IPS DF 19.7 (cell line): ENCODE measurements around the gene LGALSL.
"Not testable (repeated sequence)": the region's sequence is repeated elsewhere in the genome, so short reads cannot be mapped to it uniquely, and the experiment has no call there.

Source experiments
- DNase-seq: peaks from one replicate; pipeline ENCODE4 v3.0.0-alpha.2; 2013; ENCODE audit warnings: low read depth, low spot score

Gene LGALSL

DNA sequence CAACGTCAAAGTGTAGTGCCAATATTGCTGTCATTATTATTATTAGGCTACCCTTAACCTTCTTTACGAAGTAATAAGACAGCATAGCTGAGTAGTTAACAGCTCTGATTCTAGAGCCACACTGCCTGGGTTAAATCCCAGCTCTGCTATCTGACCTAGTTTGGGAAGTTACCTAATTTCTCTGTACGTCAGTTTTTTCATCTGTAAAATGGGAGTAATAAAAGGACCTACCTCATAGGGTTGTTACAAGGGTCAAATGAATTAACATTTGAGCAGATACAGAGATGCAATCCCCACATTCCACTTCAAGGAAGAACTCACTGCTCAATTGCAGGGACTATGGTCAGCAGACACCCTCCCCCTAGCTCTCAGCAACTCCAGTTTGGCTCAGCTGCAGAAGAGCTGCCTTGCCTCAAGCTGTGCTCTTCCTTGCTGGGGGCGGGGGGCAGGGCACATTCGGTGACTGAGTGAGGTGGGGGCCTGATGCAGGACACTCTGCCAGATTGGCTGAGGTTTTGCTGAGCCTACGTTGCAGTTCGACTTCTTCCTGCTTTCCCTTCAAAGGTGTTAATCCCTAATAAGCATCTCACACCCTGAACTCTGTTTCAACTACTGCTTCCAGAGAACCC lies 11.0 kb upstream of the LGALSL start:
- DNase-seq = no peak

DNA sequence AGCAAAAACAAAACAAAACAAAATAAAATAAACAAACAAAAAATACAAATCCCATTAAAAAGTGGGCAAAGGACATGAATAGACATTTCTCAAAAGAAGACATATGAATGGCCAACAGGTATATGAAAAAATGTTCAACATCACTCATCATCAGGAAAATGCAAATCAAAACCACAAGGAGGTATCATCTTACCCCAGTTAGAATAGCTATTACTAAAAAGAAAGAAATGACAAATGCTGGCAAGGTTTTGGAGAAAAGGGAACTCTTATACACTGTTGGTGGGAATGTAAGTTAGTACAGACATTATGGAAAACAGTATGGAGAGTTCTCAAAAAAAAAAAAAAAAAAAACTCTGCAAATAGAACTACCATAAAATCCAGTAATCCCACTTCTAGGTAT lies 8.0 kb upstream of the LGALSL start:
- DNase-seq = not testable (repeated sequence)

DNA sequence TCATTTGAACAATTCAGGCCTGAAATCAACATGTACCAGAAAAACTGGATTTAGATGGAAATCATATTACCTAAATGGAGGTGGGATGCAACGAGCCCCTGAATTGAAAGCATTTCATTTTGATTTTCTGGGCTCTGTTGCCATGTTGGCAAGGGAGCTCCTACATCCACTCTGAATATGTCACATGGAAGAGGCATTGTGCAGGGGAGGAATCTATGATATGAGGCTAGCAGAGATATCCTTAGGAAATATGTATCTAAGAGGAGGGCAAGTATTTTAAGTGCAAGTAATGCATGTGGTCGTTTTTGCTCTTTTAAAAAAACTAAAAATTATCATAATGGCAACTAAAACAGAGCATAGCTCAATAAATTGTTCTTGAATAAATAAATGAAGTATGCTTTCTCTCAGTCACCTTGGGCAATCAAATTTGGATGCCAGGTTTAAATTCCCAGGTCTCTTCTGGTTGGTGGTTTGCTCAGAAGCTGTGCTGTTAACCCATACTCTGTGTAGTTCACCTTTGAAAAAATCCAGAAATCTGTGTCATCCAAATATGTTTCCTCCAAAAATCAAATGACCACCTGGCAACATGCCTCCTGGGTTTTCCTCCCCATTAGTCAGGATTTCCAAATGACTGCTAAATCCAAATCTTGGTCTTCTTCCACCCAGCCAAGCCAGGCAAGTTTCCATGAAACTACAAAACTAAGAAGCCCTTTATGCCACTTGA lies 6.5 kb upstream of the LGALSL start:
- DNase-seq = no peak

DNA sequence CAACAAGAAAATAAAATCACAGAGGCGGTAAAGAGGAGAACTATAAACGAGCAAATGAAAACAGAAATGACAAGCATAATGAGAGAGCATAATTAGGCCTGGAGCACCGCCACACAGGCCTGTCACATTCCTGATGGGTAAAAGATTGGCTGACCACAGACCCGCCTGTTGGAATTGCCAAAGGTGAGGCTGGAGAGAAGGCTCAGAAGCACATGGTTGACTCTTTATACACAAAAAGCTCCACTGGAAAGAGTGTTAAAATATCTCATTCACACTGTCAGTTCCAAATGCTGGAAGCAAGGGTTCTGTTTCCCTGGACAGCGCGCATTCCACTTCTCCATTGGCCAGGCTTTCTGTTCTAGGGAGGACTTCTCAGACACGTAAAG lies 5.9 kb upstream of the LGALSL start:
- no peak for DNase-seq

DNA sequence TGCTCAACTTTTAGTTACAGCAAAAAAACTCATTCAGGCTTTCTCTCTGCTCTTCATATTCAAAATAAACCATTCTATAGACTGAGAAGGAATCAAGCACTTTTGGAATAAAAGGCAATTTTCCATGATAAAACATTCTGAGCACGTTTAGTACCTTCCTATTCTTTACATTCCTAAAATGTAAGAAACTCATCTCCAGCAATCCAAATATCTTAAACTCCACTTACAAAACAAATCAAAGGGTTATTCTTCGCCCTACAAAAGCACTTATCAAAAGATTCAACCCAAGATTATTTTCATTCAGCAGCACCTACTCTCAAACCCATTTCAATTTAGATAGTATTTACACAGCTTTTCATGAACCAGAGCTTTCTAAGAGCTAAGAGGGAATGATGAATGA lies 2.9 kb upstream of the LGALSL start:
- DNase-seq = no peak

DNA sequence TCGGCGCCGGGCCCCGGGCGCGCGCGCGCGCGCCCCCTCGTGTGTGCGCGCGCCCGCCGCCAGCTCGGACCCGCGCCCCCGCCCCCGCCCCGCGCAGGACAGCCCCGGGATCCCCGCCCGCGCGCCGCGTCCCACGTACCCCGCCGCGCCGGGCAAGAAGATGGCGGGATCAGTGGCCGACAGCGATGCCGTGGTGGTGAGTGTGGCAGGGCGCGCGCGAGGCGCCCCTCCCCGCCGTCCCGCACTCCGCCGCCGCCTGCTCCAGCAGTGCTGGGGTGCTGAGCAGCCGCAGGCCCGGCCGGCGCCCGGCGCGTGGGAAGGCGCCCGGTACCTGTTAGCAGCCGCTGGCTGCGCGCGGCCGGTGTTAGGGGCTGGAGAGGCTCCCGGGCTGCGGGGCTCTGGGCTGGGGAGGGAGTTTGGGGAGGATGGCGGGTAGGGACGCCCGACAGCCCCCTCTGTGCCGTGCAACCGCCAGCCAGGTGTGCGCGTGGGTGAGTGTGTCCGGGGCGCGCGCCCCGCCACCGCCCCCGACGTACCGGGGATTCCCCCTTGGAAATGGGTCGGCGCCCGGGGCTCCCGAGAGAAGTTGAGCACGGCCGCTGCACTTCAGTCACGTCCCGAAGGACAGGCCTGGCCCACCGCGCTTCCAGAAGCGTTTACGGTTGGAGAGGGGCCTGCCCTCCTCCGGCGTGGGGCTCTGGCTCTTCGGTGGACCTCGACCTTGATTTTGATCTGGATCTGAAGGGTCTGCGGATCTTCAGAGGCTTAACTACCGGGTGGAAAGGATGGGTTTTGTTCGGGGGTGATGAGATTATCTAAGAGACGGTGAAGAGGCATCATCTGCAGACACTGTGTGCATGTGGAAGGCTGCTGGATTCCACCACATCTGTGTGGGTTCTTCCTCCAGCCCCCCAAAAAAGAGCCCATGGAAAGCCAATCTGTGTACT lies 697 bp downstream of the LGALSL start:
- DNase-seq = no peak

DNA sequence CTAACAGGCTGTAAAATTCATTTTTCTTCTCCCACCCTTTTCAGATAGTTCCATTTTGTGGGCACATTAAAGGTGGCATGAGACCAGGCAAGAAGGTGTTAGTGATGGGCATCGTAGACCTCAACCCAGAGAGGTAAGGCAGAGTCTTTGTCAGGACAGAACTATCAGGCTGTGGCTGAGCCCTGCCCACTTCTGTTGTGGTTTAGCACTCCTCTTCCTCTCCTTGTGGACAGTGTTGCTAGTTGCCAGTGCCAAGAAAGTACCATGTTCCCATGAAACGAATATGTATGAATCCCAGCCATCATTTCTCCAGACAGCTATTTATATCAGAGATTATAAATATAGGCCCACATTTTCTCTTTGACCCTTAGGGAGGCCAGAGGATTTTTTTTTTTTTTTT lies 1.6 kb downstream of the LGALSL start:
- no peak for DNase-seq

DNA sequence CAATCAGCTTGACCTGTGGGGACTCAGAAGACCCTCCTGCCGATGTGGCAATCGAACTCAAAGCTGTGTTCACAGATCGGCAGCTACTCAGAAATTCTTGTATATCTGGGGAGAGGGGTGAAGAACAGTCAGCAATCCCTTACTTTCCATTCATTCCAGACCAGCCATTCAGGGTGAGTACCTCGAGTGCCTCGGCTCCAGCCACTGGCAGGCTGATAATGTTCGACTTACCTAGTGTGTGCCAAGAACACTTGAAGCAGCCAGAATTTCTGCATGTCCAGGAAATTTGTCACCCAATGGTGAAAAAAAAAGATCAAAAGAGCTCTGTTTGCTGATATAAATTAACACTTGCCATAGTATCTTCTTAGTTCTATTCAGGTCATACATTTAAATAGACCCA lies 2.3 kb downstream of the LGALSL start:
- DNase-seq = no peak

DNA sequence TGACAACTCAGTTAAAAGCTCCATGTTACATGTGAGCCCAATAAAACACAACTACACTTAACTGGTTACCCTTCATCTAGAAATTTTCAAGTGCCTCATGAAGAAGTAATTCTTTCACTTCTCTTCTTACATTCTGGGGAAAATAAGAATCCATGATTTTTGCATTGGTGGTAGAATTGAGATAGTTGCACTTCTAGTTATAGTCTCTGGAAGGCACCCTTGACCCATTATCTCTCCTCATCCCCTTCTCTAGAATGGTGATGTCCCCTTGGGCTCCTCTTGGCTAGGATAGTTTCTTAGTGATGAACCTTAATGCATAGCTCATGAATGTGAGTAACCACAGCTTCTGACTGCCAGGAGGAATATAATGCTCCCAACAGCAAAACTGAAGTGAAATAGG lies 3.6 kb downstream of the LGALSL start:
- DNase-seq = no peak

DNA sequence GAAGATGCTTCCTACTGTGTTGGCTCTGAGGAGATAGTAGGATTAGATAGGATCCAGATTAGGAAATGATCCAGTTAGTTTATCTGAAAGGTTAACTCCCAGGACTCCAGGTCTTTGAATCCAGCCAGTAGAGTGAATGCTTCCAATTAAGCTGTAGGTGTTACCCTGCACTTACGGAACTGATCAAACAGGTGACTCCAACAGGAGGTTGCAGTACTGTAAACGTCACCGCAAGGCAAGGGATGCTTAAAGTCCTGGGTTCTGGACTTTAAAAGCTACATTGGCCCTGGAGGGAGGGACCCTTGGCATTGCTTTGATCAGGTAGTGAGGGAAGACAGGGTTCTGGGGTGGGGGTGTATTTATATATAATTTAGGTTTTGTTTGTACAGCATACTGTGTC lies 5.6 kb downstream of the LGALSL start:
- no peak for DNase-seq

DNA sequence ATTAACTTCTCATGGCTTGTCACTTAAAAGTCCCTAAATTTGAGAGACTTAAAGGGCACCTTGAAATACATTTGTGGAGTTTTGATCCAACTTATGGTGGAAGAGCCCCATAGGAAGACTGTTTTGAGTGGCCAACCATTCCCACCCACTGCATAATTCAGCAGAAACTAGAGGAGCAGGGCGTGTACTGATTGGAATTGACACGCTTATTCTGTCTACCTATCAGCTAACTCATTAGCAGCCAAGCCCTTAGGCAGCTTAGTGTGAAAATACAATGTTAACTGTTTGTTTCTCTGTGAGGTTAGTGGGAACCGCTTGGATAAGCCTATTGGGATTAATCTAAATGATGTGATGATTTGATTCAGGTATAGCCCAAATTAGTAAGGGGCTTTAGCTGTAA lies 6.4 kb downstream of the LGALSL start:
- DNase-seq = no peak

DNA sequence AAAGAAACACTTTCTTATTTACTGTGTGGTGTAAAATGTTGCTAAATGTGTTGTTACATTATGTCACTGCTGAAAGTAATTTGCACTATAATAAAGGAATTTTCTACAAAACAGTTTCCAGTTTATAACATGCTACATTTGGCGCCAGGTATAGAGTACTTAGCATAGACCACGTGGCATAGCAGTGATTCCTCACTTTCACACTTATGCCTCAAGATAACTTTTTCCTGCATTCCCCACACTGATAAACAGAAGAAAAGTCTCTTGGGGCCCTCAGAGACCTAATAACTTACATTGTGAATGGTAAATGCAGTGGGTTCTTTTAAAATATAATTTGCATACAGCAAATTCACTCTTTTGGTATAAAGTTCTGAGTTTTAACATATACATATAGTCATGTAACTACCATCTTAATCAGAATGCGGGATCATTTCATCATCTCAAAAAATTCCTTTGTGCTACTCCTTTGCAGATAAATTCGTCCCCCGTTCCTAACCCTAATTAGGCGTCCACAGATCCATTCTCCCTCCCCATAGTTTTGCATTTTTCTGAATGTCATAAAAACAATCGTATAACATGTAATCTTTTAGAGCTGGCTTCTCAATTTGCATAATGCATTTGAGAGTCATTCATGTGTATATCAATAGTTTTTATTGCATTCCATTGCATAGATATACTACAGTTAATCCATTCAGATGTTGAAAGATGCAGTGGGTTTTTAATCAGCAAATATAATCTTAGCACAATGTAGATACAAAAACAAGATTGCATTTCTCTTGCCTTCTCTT lies 7.5 kb downstream of the LGALSL start:
- DNase-seq = no peak

DNA sequence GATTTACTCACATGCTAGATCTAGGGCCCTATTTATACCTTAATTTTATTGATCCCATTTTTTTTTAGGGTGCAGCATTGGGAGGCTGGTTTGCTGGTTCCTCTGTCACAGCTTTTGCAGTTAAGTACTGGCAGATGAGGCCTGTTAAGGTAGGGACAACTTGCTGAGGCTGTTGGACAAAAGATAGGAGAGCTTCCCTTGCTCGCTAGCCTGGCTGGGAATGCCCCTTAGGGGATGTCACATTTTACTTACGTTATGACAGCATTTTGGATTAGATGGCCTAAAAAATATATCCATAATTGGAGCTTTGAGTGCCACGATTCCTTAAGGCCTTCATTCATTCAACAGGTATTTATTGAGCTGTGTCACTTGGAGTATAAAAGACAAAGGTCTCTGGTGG lies 8.2 kb downstream of the LGALSL start:
- DNase-seq = no peak

DNA sequence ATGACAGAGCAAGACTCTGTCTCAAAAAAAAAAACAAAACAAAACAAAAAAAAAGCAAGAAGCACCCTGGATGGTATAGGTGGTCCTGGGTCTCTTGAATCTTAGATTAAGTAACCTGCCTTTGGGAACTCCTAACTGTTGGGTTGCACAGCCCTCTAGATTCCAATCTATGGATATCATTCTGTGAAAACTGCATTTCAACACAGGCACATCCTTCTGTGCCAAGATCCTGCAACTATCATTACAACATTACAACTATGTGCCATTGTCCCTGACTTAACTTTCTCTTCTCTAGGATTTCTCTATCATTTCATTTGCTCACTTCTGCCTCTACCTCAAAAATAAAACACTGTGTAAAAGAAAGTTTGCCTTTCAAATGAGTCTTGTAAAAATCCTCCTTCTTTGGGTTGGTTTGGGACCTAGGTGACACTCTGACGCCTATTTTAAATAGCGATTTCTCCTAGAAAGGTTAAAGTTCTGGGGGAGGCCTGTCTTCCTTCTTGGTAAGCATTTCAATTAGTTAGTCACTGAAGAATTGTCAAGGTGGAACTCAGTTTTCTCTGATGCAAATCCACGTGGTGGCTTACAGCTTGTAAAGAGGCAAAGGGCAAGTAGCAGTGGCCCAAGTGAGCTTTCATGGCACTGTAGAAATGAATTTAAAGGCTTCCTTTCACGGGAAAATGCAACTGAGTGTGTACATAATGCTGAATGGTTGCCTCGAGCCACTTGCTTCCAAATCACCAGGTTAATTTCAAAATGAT lies 9.2 kb downstream of the LGALSL start:
- DNase-seq = no peak

DNA sequence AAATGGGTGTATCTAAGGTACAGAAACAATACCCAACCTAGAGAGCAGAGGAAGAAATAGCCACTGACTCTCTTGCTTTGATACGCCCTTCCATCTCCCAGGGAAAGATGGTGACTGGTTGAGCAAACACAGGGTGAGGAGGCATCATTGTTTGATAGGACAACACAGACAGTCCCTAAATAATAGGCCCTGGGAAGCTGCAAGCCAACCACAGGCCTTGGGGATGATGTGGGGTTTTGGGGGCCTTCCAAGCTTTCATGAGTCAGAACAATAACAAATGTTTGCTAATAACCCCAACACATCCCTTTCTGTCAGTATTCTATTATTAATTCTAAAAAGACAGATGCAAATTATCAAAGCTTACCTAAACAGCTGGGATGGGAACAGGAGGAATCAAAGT lies 9.8 kb downstream of the LGALSL start:
- no peak for DNase-seq

DNA sequence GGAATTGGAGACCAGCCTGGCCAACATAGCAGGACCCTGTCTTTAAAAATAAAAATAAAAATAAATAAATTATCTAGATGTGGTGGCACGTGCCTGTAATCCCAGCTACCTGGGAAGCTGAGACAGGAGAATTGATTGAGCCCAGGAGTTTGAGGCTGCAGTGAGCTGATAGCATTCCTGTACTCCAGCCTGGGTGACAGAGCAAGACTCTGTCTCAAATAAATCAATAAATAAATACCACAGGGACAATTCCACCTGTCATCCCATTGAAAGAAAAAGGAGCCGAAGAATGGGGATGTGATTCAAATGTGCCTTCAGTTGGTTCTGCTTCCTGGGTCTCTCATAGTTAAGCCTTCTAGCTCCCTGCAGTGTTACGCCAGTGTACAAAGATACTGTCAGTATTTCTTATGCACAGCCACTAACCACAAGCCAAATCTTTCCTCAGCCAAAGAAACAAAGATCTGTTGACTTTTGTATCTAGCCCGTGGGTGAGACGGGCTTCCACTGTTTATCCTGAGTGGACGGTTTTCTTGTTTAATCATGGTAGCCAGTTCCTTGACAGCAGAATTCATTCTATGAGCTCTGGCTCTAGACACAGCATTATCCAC lies 12.6 kb downstream of the LGALSL start:
- DNase-seq = no peak

DNA sequence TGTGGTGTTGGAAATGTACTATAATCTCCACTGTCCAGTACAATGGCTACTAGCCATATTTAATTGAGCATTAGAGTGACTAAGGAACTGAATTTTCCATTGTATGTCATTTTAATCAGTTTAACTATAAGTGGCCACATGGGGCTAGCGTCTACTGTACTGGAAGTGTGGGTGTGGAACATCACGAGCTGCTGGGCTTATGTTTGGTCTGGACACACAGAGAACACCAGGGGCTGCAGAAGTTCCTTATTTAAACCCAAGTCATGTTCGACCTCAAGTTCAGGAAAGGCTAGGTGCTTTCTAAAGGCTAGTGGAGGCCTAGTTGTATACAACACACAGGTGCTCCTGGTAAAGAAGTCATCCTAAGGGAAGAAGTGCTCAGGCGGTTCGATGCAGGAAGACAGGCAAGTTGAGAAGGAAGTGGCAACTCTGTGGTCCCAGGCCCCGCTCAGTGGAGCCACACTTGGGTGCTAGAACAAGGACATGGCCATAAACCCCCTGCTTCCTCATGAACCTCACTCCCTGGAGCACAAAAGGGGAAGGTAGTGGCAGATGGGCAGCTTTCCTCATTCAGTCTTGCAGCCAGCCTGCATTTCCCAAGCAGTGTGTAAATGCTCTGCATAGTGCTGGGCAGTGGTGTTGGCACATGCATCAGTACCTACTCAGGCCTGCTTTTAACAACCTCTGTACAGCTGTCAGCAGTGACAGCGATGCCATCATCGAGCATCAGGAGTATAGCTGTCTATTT lies 13.3 kb downstream of the LGALSL start:
- DNase-seq = no peak

DNA sequence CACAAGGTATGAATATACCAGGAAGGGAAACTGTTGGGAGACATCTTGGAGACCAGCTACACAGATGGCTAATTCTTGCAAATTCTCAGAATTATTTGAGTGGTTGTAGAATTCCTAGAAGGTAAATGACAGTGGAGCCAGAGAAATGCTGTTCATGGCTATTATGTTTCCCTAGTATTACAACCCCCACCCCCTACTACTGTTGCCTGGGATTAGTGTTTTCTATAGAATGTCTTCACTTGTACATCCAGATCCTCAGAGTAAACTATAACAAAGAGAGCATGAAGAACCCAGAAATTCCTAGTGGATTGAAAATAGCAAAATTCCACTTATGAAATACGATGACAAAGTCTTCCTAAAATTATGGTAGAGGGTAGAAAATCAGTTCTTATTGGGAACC lies 15.3 kb downstream of the LGALSL start:
- DNase-seq = no peak

DNA sequence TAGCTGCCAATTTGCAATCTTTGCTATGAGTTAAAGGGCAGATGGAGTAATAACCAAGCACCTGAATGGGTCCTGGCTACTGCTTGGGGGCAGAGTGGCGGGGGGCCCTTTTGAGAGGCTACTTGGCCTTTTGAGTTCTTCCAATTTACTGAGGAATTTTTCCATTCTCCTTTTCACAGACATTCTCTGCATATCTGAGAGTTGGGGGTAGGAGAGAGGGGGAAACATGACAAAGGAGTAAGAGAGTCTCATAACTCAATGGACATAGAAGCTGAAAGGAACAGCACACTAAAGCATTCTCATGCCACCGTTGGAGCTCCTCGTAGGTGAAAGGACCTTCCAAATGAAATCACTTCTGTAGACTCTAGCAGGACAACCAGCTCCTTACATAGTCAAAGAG lies 16.1 kb downstream of the LGALSL start:
- no peak for DNase-seq

DNA sequence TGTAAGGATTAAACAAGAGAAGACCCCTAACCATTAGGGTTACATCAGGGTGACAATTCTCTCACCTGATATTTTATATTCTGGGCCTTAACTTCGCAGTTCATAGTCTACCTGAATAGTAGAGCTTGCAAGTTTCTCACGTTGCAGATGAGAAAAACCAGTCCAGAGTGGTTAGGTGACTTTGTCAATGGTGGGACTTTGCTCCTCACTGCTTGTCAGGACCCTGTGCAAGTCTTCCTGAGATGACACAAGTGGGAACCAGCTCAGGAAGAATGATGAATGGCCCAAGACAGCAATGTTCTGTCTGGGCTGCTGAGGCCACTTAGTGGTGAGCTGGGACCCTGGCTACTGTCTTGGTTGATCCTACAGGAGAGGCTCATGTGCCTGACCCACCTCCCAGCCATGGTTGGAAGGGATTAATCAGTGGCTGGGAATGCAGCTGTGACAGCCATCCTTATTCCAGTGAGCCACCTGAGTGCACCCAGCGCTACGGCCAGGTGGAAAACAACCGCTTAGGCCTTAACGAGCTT lies 16.9 kb downstream of the LGALSL start:
- DNase-seq = no peak
